ENCODE data around the gene PIGR.
A peak's percentile ranks its signal among the peaks of the same experiment; 100 is the strongest.

PIGR gene

GRCh38 chr1:206960676-206961386, 14.6 kb upstream of the PIGR start:
- no peak for TF ChIP-seq CTCF (IDR thresholded peaks at IDR 0.05; ENCODE audit: extremely low read depth, missing control alignments)
- no peak for DNase-seq (ENCODE audit: low spot score)

- TF ChIP-seq CTCF (IDR thresholded peaks at IDR 0.05; ENCODE audit: extremely low read depth, missing control alignments), result no peak
- no peak for DNase-seq (ENCODE audit: low spot score)
These were observed 11.9 kb upstream of the PIGR start for GRCh38 chr1:206958144-206958543.

- TF ChIP-seq CTCF (IDR thresholded peaks at IDR 0.05; ENCODE audit: extremely low read depth, missing control alignments), result no peak
- DNase-seq (ENCODE audit: low spot score), result no peak
These were observed 11.4 kb upstream of the PIGR start for GRCh38 chr1:206957639-206958038.

- DNase-seq (ENCODE audit: low spot score), result peak; percentile 48
These were observed 9.5 kb upstream of the PIGR start for GRCh38 chr1:206955476-206956451.

GRCh38 chr1:206954459-206955342, 8.4 kb upstream of the PIGR start:
- no peak for DNase-seq (ENCODE audit: low spot score)
- no peak for TF ChIP-seq CTCF (IDR thresholded peaks at IDR 0.05; ENCODE audit: extremely low read depth, missing control alignments)

More at GRCh38 chr1:206955476-206956451, 9.5 kb upstream of the PIGR start:
- TF ChIP-seq CTCF (IDR thresholded peaks at IDR 0.05; ENCODE audit: extremely low read depth, missing control alignments), result no peak

GRCh38 chr1:206953626-206954025, 7.4 kb upstream of the PIGR start:
- TF ChIP-seq CTCF (IDR thresholded peaks at IDR 0.05; ENCODE audit: extremely low read depth, missing control alignments), result no peak
- no peak for DNase-seq (ENCODE audit: low spot score)
